ENCODE data around the gene GALNT2.
A peak's percentile ranks its signal among the peaks of the same experiment; 100 is the strongest.

Gene GALNT2

DNA sequence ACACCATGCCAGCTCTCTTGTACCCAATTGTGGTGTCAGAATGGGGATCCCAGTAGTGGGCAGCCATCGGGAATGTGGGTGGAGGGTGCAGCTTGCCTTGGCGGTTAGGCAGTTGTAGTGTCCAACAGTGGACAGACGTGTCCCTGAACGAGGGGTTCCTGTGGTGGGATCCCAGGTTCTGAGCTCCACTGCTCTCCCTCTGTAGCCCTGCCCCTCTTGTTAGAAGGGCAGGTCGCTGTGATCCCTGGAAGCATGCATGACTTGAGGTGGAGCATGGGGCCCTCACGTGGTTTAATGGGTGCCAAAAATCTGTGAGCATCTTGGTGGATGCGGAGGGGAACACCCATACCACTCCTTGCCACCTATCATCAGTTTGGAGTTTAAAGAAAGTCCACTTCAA lies 4.3 kb downstream of the GALNT2 start:
- no peaks in the 10 kb centered on the region for H3K27me3 ChIP-seq (ENCODE audit: insufficient read depth, low read length)
- H3K79me2 ChIP-seq (ENCODE audit: control insufficient read depth, insufficient read depth, low read length, unreplicated experiment): peaks cover 89% of the 10 kb centered on the region
- no peak overlapping the region for H3K4me3 ChIP-seq (ENCODE audit: low read depth, low read length)
- H2AFZ ChIP-seq (ENCODE audit: low read length, unreplicated experiment): no peak overlapping the region
- no peaks in the 10 kb centered on the region; the same call in 1 of the 2 replicates for H3K36me3 ChIP-seq (ENCODE audit: insufficient read depth, low read length)
- peaks cover 31% of the 10 kb centered on the region for H3K4me1 ChIP-seq (ENCODE audit: control insufficient read depth, insufficient read depth, low read length, unreplicated experiment)
- H3K27ac ChIP-seq (ENCODE audit: low read depth, low read length): no peak overlapping the region

DNA sequence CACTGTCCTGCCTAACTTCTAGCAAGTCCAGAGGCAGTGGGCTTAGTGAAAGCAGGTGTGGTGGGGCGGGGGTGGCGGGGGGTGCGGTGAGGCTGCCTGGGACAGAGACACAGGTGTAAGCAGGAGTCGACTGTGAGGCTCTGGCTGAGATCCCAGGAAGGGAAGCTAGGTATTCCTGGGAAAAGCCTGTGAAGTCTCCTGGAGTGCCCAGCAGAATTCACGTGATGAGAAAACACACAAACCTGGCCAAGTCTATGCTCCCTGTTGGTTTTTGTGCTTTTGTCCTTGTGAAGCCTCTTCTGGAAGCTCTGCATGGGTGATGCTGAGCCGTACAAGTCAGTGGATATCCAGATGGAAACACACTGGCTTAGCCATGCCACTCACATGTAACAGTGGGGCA lies 5.3 kb downstream of the GALNT2 start:
- H3K36me3 ChIP-seq (ENCODE audit: insufficient read depth, low read length): no peaks in the 10 kb centered on the region; the same call in 1 of the 2 replicates
- no peak overlapping the region for H3K4me3 ChIP-seq (ENCODE audit: low read depth, low read length)
- peaks cover 98% of the 10 kb centered on the region for H3K79me2 ChIP-seq (ENCODE audit: control insufficient read depth, insufficient read depth, low read length, unreplicated experiment)
- peaks cover 41% of the 10 kb centered on the region for H3K4me1 ChIP-seq (ENCODE audit: control insufficient read depth, insufficient read depth, low read length, unreplicated experiment)
- no peak overlapping the region for H2AFZ ChIP-seq (ENCODE audit: low read length, unreplicated experiment)
- no peaks in the 10 kb centered on the region for H3K27me3 ChIP-seq (ENCODE audit: insufficient read depth, low read length)
- peak overlapping the region; percentile 81; the same call in 1 of the 2 replicates for H3K27ac ChIP-seq (ENCODE audit: low read depth, low read length)

DNA sequence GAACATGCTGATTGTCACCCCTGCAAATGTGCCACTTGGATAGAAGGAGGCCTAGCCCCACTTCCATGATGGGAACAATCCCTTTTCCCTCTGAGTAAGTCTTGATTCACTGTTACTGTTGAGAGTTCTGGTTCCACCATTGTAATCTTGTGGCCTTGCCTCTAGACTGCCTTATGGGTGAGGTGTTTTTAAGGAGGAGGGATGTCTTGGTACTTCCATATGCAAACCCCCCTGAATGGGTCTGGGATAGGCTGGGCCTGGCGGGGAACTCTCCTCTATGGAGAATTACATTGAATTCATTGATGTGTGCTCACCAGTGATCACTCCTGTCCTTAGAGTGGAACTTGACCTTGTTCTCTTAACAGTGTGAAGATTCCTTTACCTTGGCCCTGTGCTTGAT lies 5.8 kb downstream of the GALNT2 start:
- Histone ChIP-seq H3K27ac (ENCODE audit: low read depth, low read length) (peak overlapping the region; percentile 81; the same call in 1 of the 2 replicates), H3K4me1 (ENCODE audit: control insufficient read depth, insufficient read depth, low read length, unreplicated experiment) (peaks cover 47% of the 10 kb centered on the region), H3K79me2 (ENCODE audit: control insufficient read depth, insufficient read depth, low read length, unreplicated experiment) (peaks cover 99% of the 10 kb centered on the region), H2AFZ (ENCODE audit: low read length, unreplicated experiment) (no peak overlapping the region), H3K36me3 (ENCODE audit: insufficient read depth, low read length) (no peaks in the 10 kb centered on the region; the same call in 1 of the 2 replicates), H3K4me3 (ENCODE audit: low read depth, low read length) (no peak overlapping the region), H3K27me3 (ENCODE audit: insufficient read depth, low read length) (no peaks in the 10 kb centered on the region)

DNA sequence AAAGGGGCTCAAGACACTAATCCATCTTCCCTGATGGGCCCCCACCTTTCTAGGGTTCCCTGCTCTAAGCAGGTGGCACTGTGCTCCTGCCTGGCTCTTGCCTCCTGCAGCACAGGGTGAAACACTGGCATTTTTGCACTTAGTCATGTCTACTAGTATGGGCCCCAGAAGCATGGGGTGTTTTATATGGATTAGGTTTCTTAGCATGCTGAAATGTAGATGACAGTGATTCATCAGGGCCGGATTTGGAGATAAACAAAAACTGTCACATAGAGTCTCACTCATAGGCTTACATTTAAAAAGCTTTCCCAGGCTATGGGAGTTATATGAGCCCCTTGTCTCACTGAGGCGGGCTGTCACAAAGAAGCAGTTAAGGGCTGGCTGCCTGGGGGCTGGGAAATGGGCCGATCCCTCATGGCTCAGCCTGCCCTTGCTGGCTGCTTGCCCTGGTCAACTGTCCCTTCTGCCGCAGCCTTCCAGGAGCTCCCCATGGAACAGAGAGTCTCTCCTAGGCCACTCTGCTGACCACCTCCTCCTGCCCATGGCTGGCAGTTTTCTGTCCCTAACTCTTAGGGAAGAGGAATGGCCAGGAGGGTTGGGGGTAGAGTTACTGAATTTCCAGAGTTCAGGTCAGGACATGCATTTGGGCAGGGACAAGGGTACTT lies 6.5 kb downstream of the GALNT2 start:
- H3K79me2 ChIP-seq (ENCODE audit: control insufficient read depth, insufficient read depth, low read length, unreplicated experiment): peaks cover 99% of the 10 kb centered on the region
- H3K27me3 ChIP-seq (ENCODE audit: insufficient read depth, low read length): no peaks in the 10 kb centered on the region
- H3K36me3 ChIP-seq (ENCODE audit: insufficient read depth, low read length): no peaks in the 10 kb centered on the region; the same call in 1 of the 2 replicates
- H3K27ac ChIP-seq (ENCODE audit: low read depth, low read length): peak overlapping the region; percentile 81
- peak overlapping the region; percentile 13; the same call in 1 of the 2 replicates for H3K4me3 ChIP-seq (ENCODE audit: low read depth, low read length)
- H2AFZ ChIP-seq (ENCODE audit: low read length, unreplicated experiment): no peak overlapping the region
- peaks cover 53% of the 10 kb centered on the region for H3K4me1 ChIP-seq (ENCODE audit: control insufficient read depth, insufficient read depth, low read length, unreplicated experiment)

DNA sequence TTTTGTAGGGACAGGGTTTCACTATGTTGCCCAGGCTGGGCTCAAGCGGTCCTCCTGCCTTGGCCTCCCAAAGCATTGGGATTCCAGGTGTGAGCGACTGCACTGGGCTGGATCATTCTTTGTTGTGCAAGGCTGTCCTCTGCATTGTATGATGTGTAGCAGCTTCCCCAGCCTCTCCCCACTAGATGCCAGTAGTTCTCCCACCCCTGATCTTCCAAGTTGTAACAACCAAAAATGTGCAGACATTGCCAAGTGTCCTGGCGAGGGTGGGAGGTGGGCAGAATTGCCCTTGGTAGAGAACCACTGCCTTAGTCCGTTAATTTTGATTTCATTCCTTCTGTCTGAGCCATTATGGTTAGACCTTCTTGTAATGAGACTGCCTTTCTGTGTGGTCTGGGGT lies 7.2 kb downstream of the GALNT2 start:
- Histone ChIP-seq H3K4me1 (ENCODE audit: control insufficient read depth, insufficient read depth, low read length, unreplicated experiment) (peaks cover 52% of the 10 kb centered on the region), H3K36me3 (ENCODE audit: insufficient read depth, low read length) (peaks cover 3% of the 10 kb centered on the region; the same call in 1 of the 2 replicates), H3K27ac (ENCODE audit: low read depth, low read length) (peak overlapping the region; percentile 81; the same call in 1 of the 2 replicates), H3K4me3 (ENCODE audit: low read depth, low read length) (no peak overlapping the region), H3K79me2 (ENCODE audit: control insufficient read depth, insufficient read depth, low read length, unreplicated experiment) (peaks cover 99% of the 10 kb centered on the region), H2AFZ (ENCODE audit: low read length, unreplicated experiment) (no peak overlapping the region), H3K27me3 (ENCODE audit: insufficient read depth, low read length) (no peaks in the 10 kb centered on the region)

DNA sequence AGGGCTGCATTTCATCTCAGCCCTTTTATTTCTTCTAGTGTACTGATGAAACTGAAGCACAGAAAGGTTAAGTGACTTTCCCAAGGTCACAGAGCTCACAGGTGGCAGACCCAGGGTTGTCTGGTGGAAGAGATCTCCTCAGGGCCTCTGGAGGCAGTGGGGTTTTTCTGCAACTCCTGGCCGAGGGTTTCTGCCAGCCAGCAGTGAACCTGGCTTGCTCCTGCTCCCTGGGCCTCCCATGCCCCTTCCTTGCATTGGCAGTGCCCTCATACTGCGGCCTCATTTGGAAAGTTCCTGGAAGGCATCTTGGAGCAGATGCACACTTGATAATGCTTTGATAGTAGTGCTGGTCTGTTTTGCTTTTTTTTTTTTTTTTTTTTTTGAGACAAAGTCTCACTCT lies 7.7 kb downstream of the GALNT2 start:
- Histone ChIP-seq H3K79me2 (ENCODE audit: control insufficient read depth, insufficient read depth, low read length, unreplicated experiment) (peaks cover 99% of the 10 kb centered on the region), H3K27me3 (ENCODE audit: insufficient read depth, low read length) (no peaks in the 10 kb centered on the region), H3K27ac (ENCODE audit: low read depth, low read length) (no peak overlapping the region), H3K4me3 (ENCODE audit: low read depth, low read length) (no peak overlapping the region), H2AFZ (ENCODE audit: low read length, unreplicated experiment) (no peak overlapping the region), H3K4me1 (ENCODE audit: control insufficient read depth, insufficient read depth, low read length, unreplicated experiment) (peaks cover 47% of the 10 kb centered on the region), H3K36me3 (ENCODE audit: insufficient read depth, low read length) (peaks cover 4% of the 10 kb centered on the region; the same call in 1 of the 2 replicates)

DNA sequence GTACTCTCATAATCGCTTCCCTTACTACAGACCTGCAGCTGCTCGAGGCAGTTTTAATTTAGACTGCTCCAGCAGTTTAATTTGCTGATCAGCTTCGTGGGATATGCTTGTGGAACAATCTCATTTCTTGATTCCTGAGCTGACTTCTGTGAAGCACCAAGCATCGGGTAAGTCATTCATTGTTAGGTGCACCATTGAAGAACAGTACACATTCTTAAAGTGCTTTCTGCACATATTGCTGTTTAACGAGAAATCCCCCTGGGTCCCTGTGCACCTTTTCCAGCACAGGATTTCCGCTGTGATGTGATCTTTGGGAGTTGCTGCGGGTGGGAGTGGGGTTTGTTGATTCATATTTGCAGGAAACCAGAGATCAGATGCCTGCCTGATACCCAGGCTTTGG lies 9.1 kb downstream of the GALNT2 start:
- peaks cover 99% of the 10 kb centered on the region for H3K79me2 ChIP-seq (ENCODE audit: control insufficient read depth, insufficient read depth, low read length, unreplicated experiment)
- no peak overlapping the region for H3K27ac ChIP-seq (ENCODE audit: low read depth, low read length)
- no peak overlapping the region for H2AFZ ChIP-seq (ENCODE audit: low read length, unreplicated experiment)
- no peak overlapping the region for H3K4me3 ChIP-seq (ENCODE audit: low read depth, low read length)
- peaks cover 4% of the 10 kb centered on the region; the same call in 1 of the 2 replicates for H3K36me3 ChIP-seq (ENCODE audit: insufficient read depth, low read length)
- peaks cover 45% of the 10 kb centered on the region for H3K4me1 ChIP-seq (ENCODE audit: control insufficient read depth, insufficient read depth, low read length, unreplicated experiment)
- no peaks in the 10 kb centered on the region for H3K27me3 ChIP-seq (ENCODE audit: insufficient read depth, low read length)

DNA sequence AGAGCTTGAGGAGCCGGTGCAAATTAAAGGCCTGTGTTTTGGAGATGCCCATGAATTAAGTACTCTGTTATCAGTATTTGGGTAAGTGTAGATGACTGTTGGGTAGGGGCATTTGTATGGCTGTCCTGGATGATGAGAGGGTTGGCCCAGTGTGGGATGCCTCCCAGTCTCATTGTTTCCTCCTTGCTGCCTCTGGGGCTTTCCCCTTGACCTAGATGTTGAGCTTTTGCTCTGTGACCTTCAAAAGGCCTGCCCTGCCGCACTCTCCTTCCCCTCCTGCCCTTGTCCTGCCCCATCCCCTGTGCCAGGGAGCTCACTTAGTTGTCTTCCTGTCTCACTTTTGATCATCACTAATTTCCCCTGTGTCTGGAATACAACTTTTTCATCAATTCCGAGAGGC lies 10.0 kb downstream of the GALNT2 start:
- H3K27me3 ChIP-seq (ENCODE audit: insufficient read depth, low read length): no peaks in the 10 kb centered on the region
- H3K79me2 ChIP-seq (ENCODE audit: control insufficient read depth, insufficient read depth, low read length, unreplicated experiment): peaks cover 99% of the 10 kb centered on the region
- no peak overlapping the region for H2AFZ ChIP-seq (ENCODE audit: low read length, unreplicated experiment)
- peak overlapping the region; percentile 54 for H3K27ac ChIP-seq (ENCODE audit: low read depth, low read length)
- peaks cover 4% of the 10 kb centered on the region; the same call in 1 of the 2 replicates for H3K36me3 ChIP-seq (ENCODE audit: insufficient read depth, low read length)
- no peak overlapping the region for H3K4me3 ChIP-seq (ENCODE audit: low read depth, low read length)
- peaks cover 42% of the 10 kb centered on the region for H3K4me1 ChIP-seq (ENCODE audit: control insufficient read depth, insufficient read depth, low read length, unreplicated experiment)

DNA sequence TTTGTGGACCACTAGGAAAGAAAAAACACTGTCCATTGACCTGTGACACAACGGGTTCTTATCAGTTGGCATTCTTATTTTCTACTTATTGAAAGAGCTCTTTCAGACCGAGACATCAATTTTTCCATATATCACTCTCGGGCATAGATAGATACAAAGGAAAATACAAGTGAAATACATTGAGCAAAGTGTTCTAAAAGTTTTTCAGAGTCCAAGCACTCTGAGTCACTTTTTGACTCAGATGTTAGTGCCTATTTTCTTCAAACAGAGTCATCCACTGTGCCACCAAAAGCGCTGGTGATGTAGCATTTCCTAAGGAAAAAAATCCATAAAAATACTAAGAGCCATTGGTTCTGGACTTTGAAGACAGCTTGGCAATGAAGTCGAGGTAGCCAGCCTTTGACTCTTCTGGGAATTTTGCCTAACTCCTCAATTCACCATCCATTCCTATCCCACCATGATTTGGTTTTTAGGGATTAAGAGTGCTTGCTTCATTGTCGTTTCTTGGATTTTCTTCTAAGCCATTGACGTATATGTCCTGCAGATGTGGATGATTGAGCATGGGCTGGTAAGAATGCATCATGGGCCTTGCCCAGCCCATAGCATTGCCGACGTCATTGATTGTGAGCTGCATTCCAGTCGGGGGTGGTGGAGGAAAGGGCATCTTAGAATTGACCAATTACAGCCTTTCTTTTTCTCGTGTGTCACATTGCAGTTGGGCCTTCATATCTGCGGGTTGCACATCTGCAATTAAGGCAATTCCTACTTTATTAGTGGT lies 10.6 kb downstream of the GALNT2 start:
- Histone ChIP-seq H2AFZ (ENCODE audit: low read length, unreplicated experiment) (no peak overlapping the region), H3K27me3 (ENCODE audit: insufficient read depth, low read length) (no peaks in the 10 kb centered on the region), H3K4me3 (ENCODE audit: low read depth, low read length) (no peak overlapping the region), H3K79me2 (ENCODE audit: control insufficient read depth, insufficient read depth, low read length, unreplicated experiment) (peaks cover 99% of the 10 kb centered on the region), H3K27ac (ENCODE audit: low read depth, low read length) (peak overlapping the region; percentile 54), H3K4me1 (ENCODE audit: control insufficient read depth, insufficient read depth, low read length, unreplicated experiment) (peaks cover 40% of the 10 kb centered on the region), H3K36me3 (ENCODE audit: insufficient read depth, low read length) (peaks cover 8% of the 10 kb centered on the region; the same call in 1 of the 2 replicates)

DNA sequence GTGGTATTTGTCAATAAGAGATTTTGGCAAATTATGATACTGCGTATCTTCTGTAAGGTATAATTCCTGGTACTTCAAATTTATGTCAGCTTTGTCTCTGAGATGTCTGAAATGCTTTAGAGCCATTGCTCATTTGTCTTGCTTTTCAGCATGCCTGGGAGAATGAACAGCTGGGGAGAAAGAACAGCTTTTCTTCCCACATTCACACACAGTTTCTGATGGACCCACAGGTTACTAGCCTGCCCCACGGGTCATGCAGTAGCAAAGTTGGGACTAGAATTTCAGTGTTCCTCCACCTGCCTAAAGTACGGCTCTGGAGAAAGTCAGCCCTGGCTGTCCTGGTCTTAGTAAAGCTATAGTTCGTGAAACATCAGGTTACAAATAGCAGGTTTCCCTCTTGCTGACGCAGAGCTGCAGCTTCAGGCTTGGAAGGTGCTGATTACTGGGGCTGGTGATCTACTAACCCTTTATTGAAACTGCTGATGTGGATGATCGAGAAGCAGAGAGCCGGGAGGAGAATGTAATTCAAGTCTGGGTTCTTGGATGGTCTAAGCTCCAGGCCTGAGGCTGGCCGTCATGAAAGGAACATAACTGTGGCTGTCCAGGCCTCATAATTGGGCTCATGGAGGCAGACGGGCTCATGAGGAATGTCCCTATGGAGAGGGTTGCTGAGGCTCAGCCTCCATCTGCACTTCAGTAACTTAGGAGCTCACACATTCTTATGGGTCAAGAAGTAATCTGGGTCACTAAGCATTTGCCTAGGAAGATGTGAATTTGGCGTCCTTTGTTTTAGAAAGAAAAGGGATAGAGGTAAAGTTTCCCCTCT lies 12.4 kb downstream of the GALNT2 start:
- Histone ChIP-seq H2AFZ (ENCODE audit: low read length, unreplicated experiment) (no peak overlapping the region), H3K4me3 (ENCODE audit: low read depth, low read length) (no peak overlapping the region), H3K27me3 (ENCODE audit: insufficient read depth, low read length) (no peaks in the 10 kb centered on the region), H3K27ac (ENCODE audit: low read depth, low read length) (no peak overlapping the region), H3K36me3 (ENCODE audit: insufficient read depth, low read length) (peaks cover 9% of the 10 kb centered on the region; the same call in 1 of the 2 replicates), H3K4me1 (ENCODE audit: control insufficient read depth, insufficient read depth, low read length, unreplicated experiment) (peaks cover 34% of the 10 kb centered on the region), H3K79me2 (ENCODE audit: control insufficient read depth, insufficient read depth, low read length, unreplicated experiment) (peaks cover 96% of the 10 kb centered on the region)
